K562 (cell line): ENCODE results near the gene PEF1. TPM values are rescaled to one million over a fixed set of nuclear protein-coding genes. Genes with fewer than 3 reads are reported as not detected.

Experiments
- CTCF ChIP-seq, 3 experiments: IDR thresholded peaks in 2 of 3; conservative IDR thresholded peaks in 1 of 3; 2 replicates each; pipeline ENCODE4 v1.5.1; 2011 to 2012; ENCODE audit warnings: low read length in 3 of 3, mild to moderate bottlenecking in 3 of 3, control low read depth in 2 of 3, improper control_type of control experiment in 1 of 3, inconsistent platforms in 1 of 3, low read depth in 1 of 3, mixed read lengths in 1 of 3, moderate library complexity in 1 of 3; ENCODE audit not compliant: insufficient read depth in 2 of 3
- KLF16 ChIP-seq: IDR thresholded peaks from 2 replicates; pipeline ENCODE4 v1.6.1; 2016; ENCODE audit warnings: antibody characterized with exemption
- REST ChIP-seq, 2 experiments: fragments of 450-650 bp; formaldehyde crosslinking in 1 of 2; IDR thresholded peaks; 2 replicates each; pipeline versions ENCODE4 v1.4.0 to v1.6.1; 2014 to 2020; ENCODE audit warnings: mild to moderate bottlenecking in 2 of 2, borderline replicate concordance in 1 of 2, low read depth in 1 of 2
- ZNF217 ChIP-seq: sonication (generic); formaldehyde crosslinking; IDR thresholded peaks from 2 replicates; pipeline ENCODE4 v1.8.0; 2022; ENCODE audit warnings: mild to moderate bottlenecking, missing genetic modification reagents
- ZNF282 ChIP-seq: sonication (generic); formaldehyde crosslinking; IDR thresholded peaks from 2 replicates; pipeline ENCODE4 v1.8.1; 2023; ENCODE audit warnings: missing genetic modification reagents
- polyA plus RNA-seq, 8 experiments: library from polyadenylated mRNA; depleted of rRNA in 4 of 8; stranded (reverse) in 5 of 8; unstranded in 3 of 8; fragments of >200 nt; fragmentation: Nextera tagmentation in 2 of 8; fragmentation: Illumina TruSeq in 1 of 8; extraction: Ambion mirVana in 2 of 8; extraction: Trizol in 1 of 8; gene quantifications; 2 replicates each; pipeline versions ENCODE4 v1.2.1 to v1.2.3, GENCODE V29; 2011 to 2014; ENCODE audit warnings: inconsistent platforms in 1 of 8, missing spikeins in 1 of 8
- total RNA-seq, 7 experiments: library from RNA; depleted of rRNA in 6 of 7; stranded (reverse); fragments of >200 nt in 6 of 7; fragmentation: Illumina TruSeq in 2 of 7; extraction: Trizol in 2 of 7; gene quantifications; 2 replicates each; pipeline versions ENCODE4 v1.2.1 to v1.2.3, GENCODE V29; 2011 to 2021; ENCODE audit warnings: low replicate concordance in 1 of 7

The PEF1 gene
- total and polyA plus RNA-seq, 9 of the 15 experiments (the other 6 are each of a cell fraction or from before 2014, with no cell fraction given), result 26.3 to 95.5 (median 61.9) TPM

GRCh38 chr1:31617916-31618746 lies 26.5 kb downstream of the PEF1 start (continued):
- 0 out of 2 replicates have a peak, but pooled peaks have one; percentile 17 for TF ChIP-seq KLF16
- TF ChIP-seq ZNF217 (CRISPR knock-in tag), result no peak
- TF ChIP-seq REST (IDR thresholded peaks at IDR 0.05; ENCODE audit: borderline replicate concordance), result 0 out of 2 replicates have a peak, but pooled peaks have one; percentile 25
- no peak for TF ChIP-seq REST (CRISPR knock-in tag; IDR thresholded peaks at IDR 0.05; ENCODE audit: low read depth)
- peak; percentile 75 to 85 (median 76) for TF ChIP-seq CTCF (IDR thresholded peaks at IDR 0.05 in 2 of 3, conservative IDR thresholded peaks at IDR 0.05 in 1 of 3; ENCODE audit: insufficient read depth in 2 of 3, low read depth in 1 of 3, low read length in 3 of 3)
- 0 out of 2 replicates have a peak, but pooled peaks have one; percentile 35 for TF ChIP-seq ZNF282
